ENCODE results near the gene SCYGR2.

Gene SCYGR2

DNA sequence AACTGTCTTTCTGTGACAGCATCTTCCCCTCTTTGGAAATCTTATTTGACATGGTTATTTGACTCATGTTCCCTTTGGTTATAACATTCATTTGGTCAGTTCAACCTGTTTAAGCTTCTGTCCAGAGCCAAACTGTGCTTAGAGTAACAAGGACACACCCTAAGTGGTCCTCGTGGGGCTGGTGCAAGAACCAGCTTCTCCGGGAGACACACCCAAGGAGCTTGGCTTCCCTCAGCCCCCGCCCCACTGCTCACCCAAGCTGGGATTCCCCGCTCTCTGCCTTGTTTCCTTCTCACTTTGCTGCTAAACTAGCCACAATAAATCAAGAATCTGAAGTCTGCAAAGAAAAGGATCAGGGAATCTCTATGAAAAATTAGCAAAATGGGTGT is 14.6 kb downstream of the SCYGR2 start:
- no peak for DNase-seq

DNA sequence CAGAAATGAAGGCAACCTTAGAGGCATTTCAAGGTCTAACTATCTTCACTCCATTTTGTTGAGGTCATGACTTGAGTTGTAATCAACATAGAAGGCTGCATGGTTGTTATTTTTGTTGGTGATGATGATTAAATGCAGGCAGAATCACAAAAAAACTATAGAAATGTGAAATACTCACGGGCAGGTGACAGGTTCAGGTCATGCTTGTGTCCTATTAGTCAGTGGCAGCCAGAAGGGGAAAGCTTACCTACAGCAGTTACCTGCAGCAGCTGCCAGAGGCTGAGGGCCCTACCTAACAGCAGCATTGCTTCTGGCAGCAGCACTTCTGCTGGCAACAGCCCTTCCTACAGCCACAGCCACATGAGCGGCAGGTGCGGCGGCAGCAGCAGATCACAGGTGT is 15.6 kb downstream of the SCYGR2 start:
- DNase-seq: no peak

DNA sequence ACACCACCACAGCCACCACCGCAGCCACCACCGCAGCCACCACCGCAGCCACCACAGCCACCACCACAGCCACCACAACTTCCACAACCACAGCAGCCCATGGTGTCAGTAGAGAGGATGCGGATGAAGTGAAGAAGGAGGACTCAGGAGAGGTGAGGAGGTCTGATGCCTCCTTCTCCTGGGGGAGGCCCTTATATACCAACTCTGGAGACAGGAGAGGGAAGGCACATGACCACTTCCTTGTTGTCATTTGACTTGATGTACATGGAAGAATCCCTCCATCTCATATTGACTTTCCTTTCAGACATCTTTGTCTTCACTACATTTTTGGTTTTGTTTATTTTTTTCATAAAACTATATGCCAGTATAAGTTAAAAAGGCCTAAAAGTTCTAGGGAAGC is 16.0 kb downstream of the SCYGR2 start, which contains the start of gene SCYGR3:
Gene SCYGR3 (minus strand): TSS at position 101 of the 400 bp plus-strand sequence. CDS start 0 bp downstream, at position 101.
- no peak for DNase-seq

DNA sequence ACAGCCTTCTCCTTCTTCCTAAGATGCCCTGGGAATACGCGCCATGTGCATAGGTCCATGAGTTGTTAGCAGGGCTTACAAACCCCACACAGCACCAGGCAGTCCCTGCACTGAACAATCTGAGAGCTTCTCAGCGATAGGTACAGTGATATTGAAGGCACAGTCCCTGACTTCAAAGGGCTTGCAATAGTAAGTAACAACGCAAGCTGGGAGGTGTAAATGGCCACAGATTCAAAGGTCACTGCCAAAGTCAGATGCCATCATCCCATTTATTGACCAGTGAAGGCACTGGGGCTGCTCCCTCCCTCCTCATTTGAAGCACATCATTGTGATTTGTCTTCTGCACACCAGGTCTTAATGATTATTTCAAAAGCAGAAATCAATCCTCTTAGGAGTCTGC is 16.5 kb downstream of the SCYGR2 start:
- no peak for DNase-seq

DNA sequence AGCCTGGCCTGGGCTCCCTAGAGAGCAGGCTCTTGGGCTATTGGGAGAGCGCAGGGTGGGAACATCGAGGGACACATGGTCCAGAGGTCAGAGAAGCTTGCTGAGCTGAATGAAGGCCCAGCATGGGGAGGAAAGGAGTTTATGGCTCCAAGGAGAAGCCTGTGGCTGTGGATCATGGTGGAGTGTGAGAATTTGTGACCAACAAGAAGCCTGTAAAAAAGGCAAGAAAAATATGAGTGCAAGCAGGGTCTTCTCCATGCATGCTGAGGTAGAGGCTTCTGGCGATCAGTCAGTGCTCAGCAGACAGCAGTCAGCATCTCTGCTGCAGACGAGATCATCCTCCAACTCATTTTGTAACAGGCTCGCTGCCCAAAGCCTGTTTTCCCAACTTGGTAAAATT is 17.2 kb downstream of the SCYGR2 start:
- DNase-seq: no peak

DNA sequence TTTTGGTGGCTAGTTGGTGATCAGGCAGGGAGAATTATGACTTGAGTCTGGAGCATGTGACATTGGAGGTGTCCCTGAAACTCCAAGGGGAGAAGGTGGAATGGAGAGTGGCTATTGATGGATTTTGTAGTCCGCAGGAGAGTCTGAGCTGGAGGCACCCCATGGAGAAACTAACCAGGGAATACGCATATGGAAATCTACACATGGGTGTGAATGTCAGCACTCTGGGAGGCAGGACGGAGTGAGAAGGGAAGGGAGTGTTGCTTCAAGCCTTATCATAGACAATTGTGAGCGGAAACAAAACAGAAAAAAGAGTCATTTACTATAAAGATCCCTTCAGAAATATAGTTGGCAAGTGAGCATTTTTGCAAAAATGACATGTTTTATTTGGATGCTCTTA is 17.9 kb downstream of the SCYGR2 start:
- DNase-seq: no peak

DNA sequence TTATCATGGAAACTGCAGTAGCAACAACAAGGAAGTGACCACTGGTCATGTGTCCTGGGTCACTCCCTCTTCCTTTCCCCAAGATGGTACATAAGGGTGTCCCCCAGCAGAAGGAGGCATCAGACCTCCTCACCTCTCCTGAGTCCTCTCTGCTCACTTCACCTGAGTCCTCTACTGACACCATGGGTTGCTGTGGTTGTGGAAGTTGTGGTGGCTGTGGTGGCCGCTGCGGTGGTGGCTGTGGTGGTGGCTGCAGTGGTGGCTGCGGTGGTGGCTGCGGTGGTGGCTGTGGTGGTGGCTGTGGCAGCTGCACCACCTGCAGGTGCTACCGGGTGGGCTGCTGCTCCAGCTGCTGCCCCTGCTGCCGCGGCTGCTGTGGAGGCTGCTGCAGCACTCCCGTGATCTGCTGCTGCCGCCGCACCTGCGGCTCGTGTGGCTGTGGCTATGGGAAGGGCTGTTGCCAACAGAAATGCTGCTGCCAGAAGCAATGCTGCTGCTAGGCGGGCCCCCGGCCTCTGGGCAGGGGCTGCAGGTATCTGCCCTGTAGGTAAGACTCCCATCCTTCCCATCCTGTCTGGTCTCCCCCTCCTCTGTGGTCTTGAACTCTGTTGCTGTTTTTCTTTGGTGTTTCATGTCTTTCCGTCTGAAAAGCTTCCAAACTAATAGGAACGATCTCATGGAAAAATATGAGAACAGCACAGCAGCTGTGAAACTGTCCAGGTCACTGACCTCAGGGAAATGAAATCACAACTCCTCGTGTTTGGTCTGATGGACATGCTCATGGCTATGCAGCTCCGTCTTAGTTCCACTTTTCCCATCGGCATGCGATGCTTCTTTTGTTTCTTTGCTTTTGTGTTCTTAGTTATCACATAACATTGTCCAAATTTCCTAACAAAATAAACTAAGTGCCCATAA is 18.9 kb downstream of the SCYGR2 start, which contains the start of gene SCYGR4:
Gene SCYGR4 (plus strand): TSS at position 183 of the 915 bp plus-strand sequence. CDS start 0 bp downstream, at position 183.
- no peak for DNase-seq

DNA sequence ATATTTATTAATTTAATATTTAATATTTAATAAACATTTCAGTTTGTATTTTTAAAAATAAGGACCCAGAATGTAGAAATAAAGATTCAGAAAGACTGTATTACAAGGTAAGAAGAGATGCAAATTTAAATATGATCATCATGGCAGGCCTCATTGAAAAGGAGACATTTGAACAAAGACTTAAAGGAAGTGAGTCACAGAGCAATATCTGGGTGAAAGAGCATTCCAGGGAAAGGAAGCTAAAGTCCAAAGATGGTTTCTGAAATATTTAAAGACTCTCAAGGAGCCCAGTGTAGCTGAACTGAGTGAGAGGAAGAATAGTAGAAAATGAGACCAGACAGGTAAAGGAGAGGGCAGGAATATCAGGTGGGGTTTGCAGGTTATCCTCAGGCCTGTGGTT is 24.5 kb downstream of the SCYGR2 start:
- peak; percentile 80 for DNase-seq

DNA sequence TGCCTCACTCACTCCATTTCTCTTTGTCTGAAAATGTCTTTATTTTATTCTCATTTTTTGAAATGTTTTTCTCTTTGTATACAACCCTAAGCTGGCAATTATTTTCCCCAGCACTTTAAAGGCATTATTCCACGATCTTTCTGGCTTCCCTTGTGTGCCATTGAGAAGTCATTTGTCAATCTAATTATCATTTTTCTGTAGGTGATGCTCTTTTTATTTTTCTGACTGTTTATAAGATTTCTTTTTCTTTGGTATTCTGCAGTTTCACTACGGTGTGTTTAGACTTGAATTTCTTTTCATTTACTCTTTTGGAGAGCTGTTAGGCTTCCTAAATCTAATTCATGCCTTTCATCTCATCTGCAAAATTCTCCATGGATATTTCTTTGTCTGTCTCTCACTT is 26.7 kb downstream of the SCYGR2 start:
- no peak for DNase-seq

DNA sequence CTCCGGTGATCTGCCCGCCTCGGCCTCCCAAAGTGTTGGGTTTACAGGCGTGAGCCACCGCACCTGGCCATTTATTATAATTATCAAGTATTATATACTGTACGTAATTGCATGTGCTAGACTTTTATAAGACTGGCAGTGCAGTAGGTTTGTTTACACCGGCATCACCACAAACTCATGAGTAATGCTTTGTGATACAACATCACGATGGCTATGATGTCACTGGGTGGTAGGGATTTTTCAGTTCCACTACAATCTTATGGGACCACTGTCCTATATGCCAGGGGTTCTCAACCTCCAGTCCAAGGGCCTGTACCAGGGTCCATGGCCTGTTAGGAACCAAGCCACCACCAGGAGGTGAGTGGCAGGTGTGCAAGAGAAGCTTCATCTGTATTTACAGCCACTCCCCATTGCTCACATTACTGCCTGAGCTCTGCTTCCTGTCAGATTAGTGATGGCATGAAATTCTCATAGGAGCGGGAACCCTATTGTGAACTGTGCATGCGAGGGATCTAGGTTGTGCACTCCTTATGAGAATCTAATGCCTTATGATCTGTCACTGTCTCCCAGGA is 28.0 kb downstream of the SCYGR2 start:
- no peak for DNase-seq

DNA sequence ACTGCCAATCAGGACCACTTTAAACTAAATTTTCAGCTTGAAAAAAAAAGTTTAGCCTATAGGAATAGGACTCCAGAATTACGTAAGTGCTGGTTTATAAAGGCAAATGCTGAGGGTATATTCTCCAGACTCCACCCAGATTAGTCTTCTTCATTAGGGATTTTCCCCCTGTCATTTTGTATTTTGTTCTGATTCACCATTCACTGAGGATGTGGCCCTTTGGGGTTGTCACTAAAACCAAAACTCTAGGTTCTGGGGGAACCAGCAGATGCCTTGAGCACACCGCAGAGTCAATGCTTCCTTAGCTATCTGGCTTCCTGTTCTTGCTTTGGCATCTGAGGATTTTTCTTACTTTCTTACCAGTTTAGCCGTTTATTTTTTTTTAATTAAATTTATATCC is 29.1 kb downstream of the SCYGR2 start:
- DNase-seq: no peak

DNA sequence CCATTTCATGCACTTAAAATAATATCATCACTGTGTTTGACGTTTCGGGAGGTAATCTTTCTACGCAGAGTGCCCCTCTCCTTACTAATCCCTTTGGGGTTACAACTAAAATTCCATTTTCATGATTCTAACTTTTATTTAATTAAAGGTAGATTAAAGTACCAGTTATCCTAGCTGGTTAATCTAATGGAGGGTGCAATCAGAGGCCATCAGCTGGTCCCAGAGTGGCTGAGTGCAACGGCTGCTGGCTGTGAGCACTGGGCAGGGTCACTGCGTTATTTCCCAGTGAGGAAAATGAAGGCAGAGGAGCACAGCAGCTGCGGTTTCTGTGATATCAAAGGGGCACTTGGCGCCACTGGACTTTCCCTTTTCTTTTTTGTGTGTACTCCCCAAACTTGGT is 30.7 kb downstream of the SCYGR2 start:
- DNase-seq: no peak

DNA sequence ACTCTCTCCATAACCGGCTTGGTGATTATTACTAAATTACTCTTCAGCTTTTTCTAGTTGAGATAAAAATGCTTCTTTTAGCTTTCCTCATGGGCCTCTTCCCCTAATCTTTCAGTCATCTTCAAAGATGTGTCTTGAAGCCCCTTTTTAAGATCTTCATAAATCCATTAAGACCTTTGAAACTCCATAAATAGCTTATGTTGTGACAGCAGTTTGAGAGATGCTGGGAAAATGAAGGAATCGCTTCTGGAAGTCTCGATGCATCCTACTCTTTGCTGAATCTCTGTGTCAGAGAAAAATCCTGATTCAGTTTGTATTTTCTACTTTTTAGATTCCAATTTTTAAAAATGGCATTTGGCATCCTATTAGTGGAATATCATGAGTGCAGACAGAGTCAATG is 31.6 kb downstream of the SCYGR2 start:
- DNase-seq: no peak

DNA sequence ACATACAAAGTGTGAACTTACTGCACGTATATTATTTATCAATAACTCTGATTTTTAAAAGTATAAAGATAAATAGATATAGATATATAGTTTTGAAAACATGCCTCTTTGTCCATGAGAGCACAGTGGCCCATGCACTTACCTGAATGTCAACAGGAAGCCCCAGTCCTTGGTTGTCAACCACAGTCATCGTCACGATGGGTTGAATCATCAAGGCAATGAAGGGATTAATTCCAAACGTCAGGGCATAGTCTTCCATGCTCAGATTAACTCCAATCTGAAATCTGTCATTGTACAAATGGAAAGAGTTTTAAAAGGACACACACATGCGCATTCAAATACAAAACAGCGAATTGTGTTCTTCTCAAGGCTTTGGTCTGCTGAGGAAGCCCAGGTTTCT is 34.1 kb downstream of the SCYGR2 start:
- DNase-seq: no peak

DNA sequence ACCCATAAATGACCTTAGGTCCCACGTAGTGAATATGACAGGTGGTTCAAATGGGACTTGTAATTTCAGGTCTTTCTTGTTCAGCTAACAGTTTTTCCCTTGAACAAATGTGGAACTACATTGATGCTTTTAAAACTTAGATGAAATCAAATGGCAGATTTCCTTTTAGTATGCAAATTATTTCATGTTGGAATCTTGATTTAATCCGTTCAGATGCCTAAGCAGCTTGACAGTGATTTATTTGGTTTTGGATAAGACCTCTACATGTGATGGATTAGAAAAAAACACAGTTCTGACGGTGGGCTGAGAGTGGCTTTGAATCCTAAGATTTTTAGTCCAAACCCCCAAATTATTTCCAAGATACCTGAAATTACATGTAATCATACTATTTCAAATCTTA is 35.5 kb downstream of the SCYGR2 start:
- DNase-seq: no peak

DNA sequence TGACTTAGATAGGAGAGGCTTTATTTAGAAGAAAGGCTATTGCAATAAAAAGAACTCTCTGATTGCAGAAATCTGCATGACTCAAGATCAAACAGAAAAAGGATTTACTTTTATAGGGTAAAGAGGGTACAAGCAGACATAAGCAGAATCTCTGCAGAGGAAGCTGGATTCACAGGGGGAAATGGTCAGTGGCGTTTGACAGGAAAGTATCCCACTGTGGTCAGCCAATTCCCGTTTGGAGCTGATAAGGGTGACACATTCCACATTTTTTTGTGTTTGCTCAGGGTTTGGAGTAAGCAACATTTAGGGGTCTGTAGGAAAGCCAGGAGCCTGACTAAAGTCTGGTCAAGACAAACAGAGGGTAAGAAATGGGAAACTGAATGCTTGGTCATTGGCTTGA is 44.0 kb downstream of the SCYGR2 start:
- DNase-seq: peak; percentile 12

DNA sequence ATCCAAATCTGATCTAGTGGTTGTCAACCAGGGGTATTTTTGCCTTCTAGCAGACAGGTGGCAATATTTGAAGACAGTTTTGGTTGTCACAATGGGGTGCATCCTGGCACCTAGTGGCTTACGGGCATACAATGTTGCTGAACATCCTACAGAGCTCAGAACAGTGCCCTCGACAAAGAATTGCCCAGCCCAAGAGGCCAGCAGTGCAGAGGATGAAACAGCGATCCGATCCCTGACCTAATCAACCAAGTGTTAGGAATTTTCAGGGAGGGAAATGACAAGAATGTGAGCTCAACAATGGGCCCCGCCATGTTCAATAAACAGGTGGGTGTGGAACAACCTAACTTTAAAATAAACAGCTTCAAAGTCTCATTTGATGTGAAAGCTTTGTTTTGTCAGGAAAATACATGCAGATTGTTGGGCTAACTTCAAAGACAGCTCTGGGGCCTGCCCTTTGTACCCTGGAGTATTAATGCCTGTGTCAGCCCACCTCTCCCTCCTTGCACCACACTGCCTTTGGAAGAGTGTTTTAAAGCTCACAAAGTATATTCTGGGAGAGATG is 45.4 kb downstream of the SCYGR2 start:
- DNase-seq: no peak
